Mesenchymal stem cell (in vitro differentiated cells and primary cell): ENCODE data around the gene RPTOR.

Experiments used
- DNase-seq: peaks from one replicate; pipeline ENCODE4 v3.0.0-alpha.2; 2013
- H2AFZ ChIP-seq: one replicate; pipeline ENCODE4 v1.6.1; 2013; ENCODE audit warnings: low read depth, mild to moderate bottlenecking, control low read depth, inconsistent platforms, low read length, moderate library complexity
- H2AK5ac ChIP-seq: 2 replicates; pipeline ENCODE4 v1.6.1; 2013; ENCODE audit warnings: low read length, moderate library complexity, mild to moderate bottlenecking, inconsistent platforms; ENCODE audit not compliant: severe bottlenecking
- H2BK120ac ChIP-seq: one replicate; pipeline ENCODE4 v1.6.1; 2013; ENCODE audit warnings: low read depth, mild to moderate bottlenecking, inconsistent platforms, low read length, moderate library complexity
- H2BK12ac ChIP-seq, 2 experiments: one replicate each; pipeline ENCODE4 v1.6.1; 2013; ENCODE audit warnings: inconsistent platforms in 2 of 2, low read length in 2 of 2, mild to moderate bottlenecking in 2 of 2, moderate library complexity in 2 of 2, control low read depth in 1 of 2
- H2BK15ac ChIP-seq: one replicate; pipeline ENCODE4 v1.6.1; 2013; ENCODE audit warnings: mild to moderate bottlenecking, low read depth, inconsistent platforms; ENCODE audit not compliant: poor library complexity, severe bottlenecking
- H2BK5ac ChIP-seq: 2 replicates; pipeline ENCODE4 v1.6.1; 2013; ENCODE audit warnings: low read depth, mild to moderate bottlenecking, low read length, control low read depth, inconsistent platforms; ENCODE audit not compliant: poor library complexity, severe bottlenecking
- H3K14ac ChIP-seq, 2 experiments: one replicate each; pipeline ENCODE4 v1.6.1; 2013; ENCODE audit warnings: inconsistent platforms in 2 of 2, low read length in 2 of 2, control low read depth in 1 of 2, mild to moderate bottlenecking in 1 of 2, moderate library complexity in 1 of 2
- H3K18ac ChIP-seq, 2 experiments: one replicate each; pipeline ENCODE4 v1.6.1; 2013; ENCODE audit warnings: inconsistent platforms in 2 of 2, low read length in 2 of 2, control low read depth in 1 of 2, low read depth in 1 of 2, mild to moderate bottlenecking in 1 of 2
- H3K23ac ChIP-seq, 2 experiments: one replicate each; pipeline ENCODE4 v1.6.1; 2013; ENCODE audit warnings: inconsistent platforms in 2 of 2, low read length in 2 of 2, mild to moderate bottlenecking in 2 of 2, moderate library complexity in 2 of 2, control low read depth in 1 of 2
- H3K27ac ChIP-seq: 2 replicates; pipeline ENCODE4 v1.5.1; 2013; ENCODE audit warnings: mild to moderate bottlenecking, moderate library complexity, low read length, control low read depth, inconsistent platforms; ENCODE audit not compliant: poor library complexity, severe bottlenecking
- H3K27me3 ChIP-seq, 2 experiments: 2 replicates each; pipeline versions ENCODE4 v1.6.1 to v1.7.0; 2013; ENCODE audit warnings: low read length in 2 of 2, mild to moderate bottlenecking in 2 of 2, moderate library complexity in 2 of 2, control low read depth in 1 of 2, inconsistent platforms in 1 of 2; ENCODE audit not compliant: control insufficient read depth in 1 of 2, insufficient read depth in 1 of 2
- H3K36me3 ChIP-seq, 2 experiments: 2 replicates each; pipeline versions ENCODE4 v1.6.1 to v1.7.0; 2013; ENCODE audit warnings: low read length in 2 of 2, control low read depth in 1 of 2, inconsistent platforms in 1 of 2, low read depth in 1 of 2, mild to moderate bottlenecking in 1 of 2; ENCODE audit not compliant: insufficient read depth in 2 of 2, control insufficient read depth in 1 of 2
- H3K4ac ChIP-seq, 2 experiments: one replicate each; pipeline ENCODE4 v1.6.1; 2013; ENCODE audit warnings: inconsistent platforms in 2 of 2, low read length in 2 of 2, mild to moderate bottlenecking in 2 of 2, moderate library complexity in 2 of 2, control low read depth in 1 of 2, low read depth in 1 of 2
- H3K4me1 ChIP-seq: 2 replicates; pipeline ENCODE4 v1.6.1; 2013; ENCODE audit warnings: low read depth, low read length, control low read depth; ENCODE audit not compliant: control insufficient read depth, insufficient read depth
- H3K4me2 ChIP-seq: 2 replicates; pipeline ENCODE4 v1.6.1; 2013; ENCODE audit warnings: low read length, mild to moderate bottlenecking, inconsistent platforms; ENCODE audit not compliant: poor library complexity, severe bottlenecking
- H3K4me3 ChIP-seq, 2 experiments: 2 replicates each; pipeline versions ENCODE4 v1.5.1 to v1.7.0; 2013; ENCODE audit warnings: low read length in 2 of 2, mild to moderate bottlenecking in 2 of 2, control low read depth in 1 of 2, low read depth in 1 of 2; ENCODE audit not compliant: insufficient read depth in 1 of 2
- H3K79me1 ChIP-seq: replicated peaks from 2 replicates; pipeline ENCODE4 v1.6.1; 2013; ENCODE audit warnings: mild to moderate bottlenecking, control low read depth, low read length, inconsistent platforms; ENCODE audit not compliant: poor library complexity, severe bottlenecking
- H3K9ac ChIP-seq: 2 replicates; pipeline ENCODE4 v1.7.0; 2013; ENCODE audit warnings: mild to moderate bottlenecking, low read length, moderate library complexity
- H3K9me3 ChIP-seq: 2 replicates; pipeline ENCODE4 v1.7.0; 2013; ENCODE audit warnings: mild to moderate bottlenecking, low read length; ENCODE audit not compliant: control insufficient read depth
- H4K8ac ChIP-seq: one replicate; pipeline ENCODE4 v1.6.1; 2013; ENCODE audit warnings: inconsistent platforms, mild to moderate bottlenecking, low read length, moderate library complexity
- H4K91ac ChIP-seq: one replicate; pipeline ENCODE4 v1.6.1; 2013; ENCODE audit warnings: mild to moderate bottlenecking, low read length, inconsistent platforms
- WGBS: methylation state at CpG from one replicate; pipeline ENCODE4 v1.1.7; 2013; ENCODE audit warnings: mixed read lengths; 5-methylcytosine and 5-hydroxymethylcytosine counted together

The RPTOR gene

DNA sequence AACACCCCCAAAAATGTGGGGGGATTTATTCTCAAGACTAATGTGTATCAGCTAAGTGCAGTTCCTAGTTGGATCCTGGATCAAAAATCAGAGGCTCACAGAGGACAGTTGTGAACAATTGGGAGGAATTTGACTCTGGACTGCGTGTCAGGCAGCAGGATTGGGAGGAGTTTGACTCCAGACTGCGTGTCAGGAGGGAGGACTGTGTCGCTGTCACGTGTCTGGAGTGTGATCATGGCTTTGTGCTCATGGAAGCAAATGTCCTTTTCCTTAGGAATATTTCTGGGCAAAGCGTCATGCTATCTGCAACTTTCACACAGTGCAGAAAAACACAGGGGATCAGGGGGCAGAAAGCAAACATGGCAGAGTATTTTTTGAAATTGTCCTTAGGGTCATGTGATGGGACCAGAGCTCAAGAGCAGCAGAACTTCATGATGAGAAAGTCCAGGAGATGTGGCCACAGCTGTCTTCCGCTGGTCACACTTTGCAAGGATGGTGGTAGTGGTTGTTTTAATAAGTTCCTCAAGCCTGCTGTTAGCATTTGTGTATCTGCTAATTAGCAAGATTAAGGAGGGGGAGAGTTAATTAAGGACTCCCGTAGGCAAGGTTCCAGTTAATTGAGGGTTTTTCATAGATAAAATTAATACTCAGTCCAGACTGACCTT is 325.0 kb downstream of the RPTOR start:
- 96% methylated on average over 7 of the region's 7 CpGs for WGBS
- DNase-seq, result no peak
- H3K4me3 ChIP-seq, result no peak overlapping the region
- H3K79me1 ChIP-seq, result no peaks in the 10 kb centered on the region
- H2BK5ac ChIP-seq, result no peak overlapping the region
- no peak overlapping the region for H2AK5ac ChIP-seq
- no peak overlapping the region for H4K8ac ChIP-seq
- no peak overlapping the region for H3K4ac ChIP-seq
- H3K27me3 ChIP-seq, result no peaks in the 10 kb centered on the region
- no peak overlapping the region for H3K4me2 ChIP-seq
- no peak overlapping the region for H3K27ac ChIP-seq
- no peak overlapping the region for H3K18ac ChIP-seq
- H2BK15ac ChIP-seq, result no peak overlapping the region
- H3K36me3 ChIP-seq, result peaks cover 9 to 12% of the 10 kb centered on the region in 2 experiments
- H2AFZ ChIP-seq, result no peak overlapping the region
- peaks cover 11% of the 10 kb centered on the region for H3K4me1 ChIP-seq
- no peak overlapping the region for H2BK120ac ChIP-seq
- no peaks in the 10 kb centered on the region for H3K9me3 ChIP-seq
- no peak overlapping the region for H3K23ac ChIP-seq
- no peak overlapping the region for H2BK12ac ChIP-seq
- H4K91ac ChIP-seq, result no peak overlapping the region
- H3K14ac ChIP-seq, result no peak overlapping the region
- no peak overlapping the region for H3K9ac ChIP-seq

DNA sequence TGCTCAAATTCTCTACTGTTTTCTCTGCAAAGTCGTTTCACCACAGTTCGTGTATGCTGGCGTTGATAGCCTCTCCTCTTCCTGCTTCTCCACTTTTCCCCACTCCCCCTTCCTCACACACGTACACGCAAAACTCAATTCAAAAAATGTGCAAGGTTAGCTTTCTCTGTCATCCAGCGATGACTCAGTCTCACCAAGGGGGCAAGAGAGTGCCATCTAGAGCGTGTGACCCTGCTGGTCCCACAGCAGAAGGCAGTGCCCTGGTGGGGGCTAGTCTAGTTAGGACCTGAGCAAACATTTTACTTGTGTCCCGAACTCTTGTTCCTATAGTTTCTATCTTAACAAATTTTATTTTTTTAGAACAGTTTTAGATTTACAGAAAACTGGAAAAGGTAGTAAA is 325.8 kb downstream of the RPTOR start:
- peaks cover 16% of the 10 kb centered on the region in 2 experiments for H3K36me3 ChIP-seq
- H2BK12ac ChIP-seq, result no peak overlapping the region
- H2BK5ac ChIP-seq, result no peak overlapping the region
- H3K18ac ChIP-seq, result no peak overlapping the region
- H3K27me3 ChIP-seq, result no peaks in the 10 kb centered on the region
- no peak overlapping the region for H3K4me3 ChIP-seq
- no peak overlapping the region for H2AFZ ChIP-seq
- no peaks in the 10 kb centered on the region for H3K79me1 ChIP-seq
- no peak overlapping the region for H3K4ac ChIP-seq
- peak overlapping the region; percentile 7 for H3K4me2 ChIP-seq
- peaks cover 11% of the 10 kb centered on the region for H3K4me1 ChIP-seq
- H2BK120ac ChIP-seq, result no peak overlapping the region
- H3K9ac ChIP-seq, result no peak overlapping the region
- H3K14ac ChIP-seq, result no peak overlapping the region
- no peak overlapping the region for H2AK5ac ChIP-seq
- no peak for DNase-seq
- H2BK15ac ChIP-seq, result no peak overlapping the region
- no peak overlapping the region for H4K91ac ChIP-seq
- H3K9me3 ChIP-seq, result no peaks in the 10 kb centered on the region
- no peak overlapping the region for H3K23ac ChIP-seq
- 79% methylated on average over 7 of the region's 8 CpGs for WGBS
- no peak overlapping the region for H3K27ac ChIP-seq
- no peak overlapping the region for H4K8ac ChIP-seq

GRCh38 chr17:80871341-80871740 is 326.7 kb downstream of the RPTOR start:
- Histone ChIP-seq H3K36me3 (peaks cover 16 to 23% of the 10 kb centered on the region in 2 experiments), H3K4me3 (no peak overlapping the region), H2BK15ac (no peak overlapping the region), H2BK12ac (no peak overlapping the region), H3K4me2 (no peak overlapping the region), H3K18ac (no peak overlapping the region), H2BK5ac (no peak overlapping the region), H3K14ac (no peak overlapping the region), H3K27ac (no peak overlapping the region), H3K79me1 (no peaks in the 10 kb centered on the region), H4K8ac (peak overlapping the region; percentile 7), H2AFZ (no peak overlapping the region), H3K9me3 (no peaks in the 10 kb centered on the region), H3K23ac (no peak overlapping the region), H3K4me1 (peaks cover 11% of the 10 kb centered on the region), H3K27me3 (no peaks in the 10 kb centered on the region), H2BK120ac (no peak overlapping the region), H2AK5ac (no peak overlapping the region), H4K91ac (no peak overlapping the region), H3K4ac (no peak overlapping the region), H3K9ac (no peak overlapping the region)
- WGBS, result 97% methylated on average over 9 of the region's 12 CpGs
- DNase-seq, result no peak

DNA sequence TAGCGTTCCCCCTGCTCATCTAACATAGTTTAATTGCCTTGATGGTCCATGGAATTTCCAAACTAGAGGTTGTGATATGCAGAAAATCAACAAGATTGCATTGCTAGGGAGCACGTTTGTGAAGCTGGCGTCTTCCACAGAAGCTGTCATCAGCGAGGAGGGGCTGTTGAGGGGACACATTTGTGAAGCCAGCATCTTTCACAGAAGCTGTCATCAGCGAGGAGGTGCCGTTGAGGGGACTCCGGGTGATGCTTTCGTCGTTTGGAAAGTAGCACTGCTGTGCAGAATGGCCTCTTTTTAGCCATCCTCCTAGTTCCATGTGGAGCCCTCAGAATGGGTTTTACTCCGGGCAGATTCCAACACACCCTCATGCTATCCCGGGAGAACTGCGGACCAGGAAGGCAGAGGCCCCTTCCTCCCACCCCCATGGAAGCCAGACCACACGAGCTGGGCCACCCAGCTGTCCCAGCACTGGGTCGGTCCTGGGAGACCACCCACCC is 327.4 kb downstream of the RPTOR start:
- H3K27me3 ChIP-seq, result no peaks in the 10 kb centered on the region
- no peak overlapping the region for H4K91ac ChIP-seq
- no peak overlapping the region for H2AK5ac ChIP-seq
- no peak overlapping the region for H4K8ac ChIP-seq
- DNase-seq, result no peak
- H2BK120ac ChIP-seq, result no peak overlapping the region
- no peak overlapping the region for H2BK15ac ChIP-seq
- no peak overlapping the region for H3K23ac ChIP-seq
- H3K4me2 ChIP-seq, result no peak overlapping the region
- no peak overlapping the region for H3K18ac ChIP-seq
- no peak overlapping the region for H3K4ac ChIP-seq
- peaks cover 11% of the 10 kb centered on the region for H3K4me1 ChIP-seq
- H3K14ac ChIP-seq, result no peak overlapping the region
- peaks cover 16 to 28% of the 10 kb centered on the region in 2 experiments for H3K36me3 ChIP-seq
- no peaks in the 10 kb centered on the region for H3K9me3 ChIP-seq
- H2BK12ac ChIP-seq, result no peak overlapping the region
- no peak overlapping the region for H2AFZ ChIP-seq
- peaks cover 2% of the 10 kb centered on the region for H3K79me1 ChIP-seq
- H3K9ac ChIP-seq, result no peak overlapping the region
- 95% methylated on average over 14 of the region's 14 CpGs for WGBS
- no peak overlapping the region for H2BK5ac ChIP-seq
- H3K4me3 ChIP-seq, result no peak overlapping the region
- no peak overlapping the region for H3K27ac ChIP-seq
